GM12865 (cell line): Measurements from ENCODE around the gene RADIL.

Source experiments
- DNase-seq: peaks from one replicate; pipeline ENCODE4 v3.0.0; 2010; ENCODE audit warnings: low read depth
- H3K4me3 ChIP-seq: 2 replicates; pipeline ENCODE4 v1.5.1; 2011; ENCODE audit warnings: mild to moderate bottlenecking, low read depth, low read length, control low read depth
- TF ChIP-seq, protein P1 (sequence below): IDR thresholded peaks from 2 replicates; pipeline ENCODE4 v1.5.1; 2011; ENCODE audit warnings: low read length, control low read depth, low read depth, inconsistent platforms; ENCODE audit not compliant: insufficient read depth; ENCODE audit errors: missing control alignments

RADIL gene

DNA sequence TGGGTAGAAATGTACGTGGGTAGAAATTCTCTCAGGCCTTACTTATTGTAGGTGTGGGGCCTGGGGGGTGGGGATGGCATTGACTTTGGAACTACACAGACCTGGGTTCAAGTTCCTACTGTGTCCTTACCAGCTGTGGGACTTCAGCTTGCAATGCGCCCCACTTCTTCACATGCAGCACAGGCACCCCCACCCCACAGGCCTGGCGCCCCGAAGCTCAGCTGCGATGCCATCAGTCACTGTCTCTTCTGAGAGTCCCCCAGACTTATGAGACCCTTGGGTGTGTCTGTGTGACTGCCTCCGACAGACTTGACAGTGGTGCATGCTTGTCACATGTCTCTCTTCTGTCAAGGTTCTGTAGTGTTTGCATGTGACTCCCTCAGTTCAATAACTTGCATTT lies 111.2 kb downstream of the RADIL start:
- H3K4me3 ChIP-seq: no peak overlapping the region
- DNase-seq: no peak
- TF ChIP-seq, protein P1, sequence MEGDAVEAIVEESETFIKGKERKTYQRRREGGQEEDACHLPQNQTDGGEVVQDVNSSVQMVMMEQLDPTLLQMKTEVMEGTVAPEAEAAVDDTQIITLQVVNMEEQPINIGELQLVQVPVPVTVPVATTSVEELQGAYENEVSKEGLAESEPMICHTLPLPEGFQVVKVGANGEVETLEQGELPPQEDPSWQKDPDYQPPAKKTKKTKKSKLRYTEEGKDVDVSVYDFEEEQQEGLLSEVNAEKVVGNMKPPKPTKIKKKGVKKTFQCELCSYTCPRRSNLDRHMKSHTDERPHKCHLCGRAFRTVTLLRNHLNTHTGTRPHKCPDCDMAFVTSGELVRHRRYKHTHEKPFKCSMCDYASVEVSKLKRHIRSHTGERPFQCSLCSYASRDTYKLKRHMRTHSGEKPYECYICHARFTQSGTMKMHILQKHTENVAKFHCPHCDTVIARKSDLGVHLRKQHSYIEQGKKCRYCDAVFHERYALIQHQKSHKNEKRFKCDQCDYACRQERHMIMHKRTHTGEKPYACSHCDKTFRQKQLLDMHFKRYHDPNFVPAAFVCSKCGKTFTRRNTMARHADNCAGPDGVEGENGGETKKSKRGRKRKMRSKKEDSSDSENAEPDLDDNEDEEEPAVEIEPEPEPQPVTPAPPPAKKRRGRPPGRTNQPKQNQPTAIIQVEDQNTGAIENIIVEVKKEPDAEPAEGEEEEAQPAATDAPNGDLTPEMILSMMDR: no peak

- DNase-seq: no peak
- TF ChIP-seq, protein P1: no peak
- no peak overlapping the region for H3K4me3 ChIP-seq
These were observed 111.8 kb downstream of the RADIL start for GRCh38 chr7:4771737-4772136.

DNA sequence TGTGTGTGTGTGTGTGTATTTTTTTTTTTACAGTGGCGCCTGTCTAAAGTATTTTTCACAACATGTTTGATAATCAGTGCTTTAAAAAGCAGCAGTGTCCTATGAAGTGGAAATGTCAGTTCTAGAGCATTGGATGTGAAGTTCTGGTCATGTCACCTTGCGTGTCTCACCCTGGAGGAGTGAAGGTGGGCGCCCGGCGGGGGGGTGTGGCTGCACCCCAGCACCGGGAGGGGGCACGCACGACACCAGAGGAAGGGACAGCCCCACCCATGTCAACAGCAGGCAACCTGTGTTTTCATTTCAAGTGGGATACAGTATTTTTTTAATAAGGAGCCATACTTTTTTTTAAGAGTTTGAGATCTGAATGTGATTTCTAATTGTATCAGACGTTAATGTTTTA lies 112.6 kb downstream of the RADIL start:
- no peak overlapping the region for H3K4me3 ChIP-seq
- TF ChIP-seq, protein P1: no peak
- no peak for DNase-seq

- H3K4me3 ChIP-seq: no peak overlapping the region
- DNase-seq: no peak
- TF ChIP-seq, protein P1: no peak
These were observed 113.8 kb downstream of the RADIL start for GRCh38 chr7:4769761-4770160.

DNA sequence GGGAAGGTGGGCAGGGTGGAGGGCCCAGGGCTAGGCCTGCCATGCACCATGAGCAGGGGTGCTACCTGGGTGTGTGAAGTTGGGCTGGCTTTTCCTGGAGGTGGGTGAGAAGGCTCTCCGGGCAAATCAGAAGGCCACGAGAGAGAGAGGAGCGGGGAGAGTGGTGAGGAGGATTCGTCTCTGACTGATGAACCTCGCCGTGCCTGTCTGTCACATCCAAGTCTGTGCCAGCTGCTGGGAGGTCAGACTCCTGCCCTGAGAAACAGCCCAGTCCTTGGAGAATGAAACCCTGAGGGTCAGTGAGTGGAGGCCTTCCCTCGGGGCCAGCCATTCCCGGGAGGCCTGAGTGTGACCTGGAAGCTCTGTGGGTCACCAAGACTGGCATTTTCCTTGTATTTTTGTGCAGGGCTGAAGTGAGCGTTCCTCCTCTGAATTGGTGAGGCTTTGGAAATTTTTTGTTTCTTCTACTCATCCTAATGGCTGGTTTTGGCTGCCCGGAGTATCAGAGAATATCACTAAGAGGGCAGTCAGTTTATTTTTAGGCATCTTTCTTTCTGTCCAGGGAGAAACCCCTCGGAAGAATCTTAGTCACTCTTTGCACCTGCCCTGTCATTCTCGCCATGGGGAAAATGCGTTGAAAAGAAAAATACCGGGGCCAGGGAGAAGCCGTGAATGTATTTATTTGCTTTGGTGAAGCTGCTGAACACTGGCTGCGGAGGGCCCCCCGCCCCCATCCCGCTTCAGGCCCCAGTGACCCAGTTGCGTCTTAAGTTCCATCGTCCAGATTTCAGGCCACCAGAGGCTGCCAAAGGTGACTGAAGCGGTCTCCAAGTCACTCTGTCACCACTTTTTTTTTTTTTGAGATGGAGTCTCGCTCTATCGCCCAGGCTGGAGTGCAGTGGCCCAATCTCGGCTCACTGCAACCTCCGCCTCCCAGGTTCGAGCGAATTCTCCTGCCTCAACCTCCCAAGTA lies 114.6 kb downstream of the RADIL start:
- no peak overlapping the region for H3K4me3 ChIP-seq
- DNase-seq: no peak
- TF ChIP-seq, protein P1: no peak

GRCh38 chr7:4766666-4767519 lies 116.6 kb downstream of the RADIL start:
- TF ChIP-seq, protein P1: no peak
- no peak overlapping the region for H3K4me3 ChIP-seq
- no peak for DNase-seq
